Left lung (tissue), 10 donors: ENCODE data around the gene RPL38. TPM values are rescaled to one million over a fixed set of nuclear protein-coding genes. Genes with fewer than 3 reads are reported as not detected.

Source experiments
- ATAC-seq: fragments of 200-7000 bp; cut with Tn5 transposase; one replicate; pipeline ENCODE4 v1.9.1; 2020; ENCODE audit warnings: moderate library complexity
- DNase-seq, 4 donors: peaks; one replicate each; pipeline ENCODE4 v3.0.0-alpha.2; 2013 to 2020
- H3K27ac ChIP-seq, 2 donors: fragments of 200-600 bp; sonication (generic) in 1 of 2; one replicate each; pipeline versions ENCODE4 v1.5.0 to v1.8.0; 2020 to 2021
- H3K27me3 ChIP-seq, 2 donors: fragments of 200-600 bp; sonication (generic) in 1 of 2; one replicate each; pipeline versions ENCODE4 v1.5.0 to v1.8.0; 2020 to 2021
- H3K36me3 ChIP-seq, 2 donors: fragments of 200-600 bp; sonication (generic) in 1 of 2; one replicate each; pipeline versions ENCODE4 v1.5.0 to v1.8.0; 2020 to 2021
- H3K4me1 ChIP-seq, 2 donors: fragments of 200-600 bp; one replicate each; pipeline ENCODE4 v1.8.0; 2021
- H3K4me3 ChIP-seq, 2 donors: fragments of 200-600 bp; sonication (generic) in 1 of 2; one replicate each; pipeline versions ENCODE4 v1.5.0 to v1.8.0; 2020 to 2021; ENCODE audit warnings: mild to moderate bottlenecking in 1 of 2
- H3K9me3 ChIP-seq, 2 donors: fragments of 200-600 bp; sonication (generic) in 1 of 2; one replicate each; pipeline versions ENCODE4 v1.5.0 to v1.8.0; 2020 to 2021
- intact Hi-C, 2 donors: fragments of 100-400 bp; cut with DNase I; formaldehyde crosslinking; loops; one replicate each; pipeline versions ENCODE4 v1.11.2 to v1.14.2; 2022
- polyA plus RNA-seq, 6 donors: library from polyadenylated mRNA; unstranded; fragments of 120-200 nt; gene quantifications; one replicate each; pipeline ENCODE4 v1.2.1, GENCODE V29; 2013; ENCODE audit not compliant: insufficient read length in 6 of 6
- total RNA-seq, 2 donors: library from RNA; stranded (reverse); fragmentation: NEBNext Ultra II Directional; extraction: Animal tissue kit (Norgen Biotek cat#: 25700); gene quantifications; one replicate each; pipeline ENCODE4 v1.2.1, GENCODE V29; 2021
- TF ChIP-seq, protein P1 (sequence below), 2 donors: fragments of 200-600 bp; sonication (generic) in 1 of 2; IDR thresholded peaks; one replicate each; pipeline versions ENCODE4 v1.5.0 to v1.8.0; 2021; ENCODE audit warnings: antibody characterized with exemption in 2 of 2
- donor health status: DM: no; HTN: yes; CAD: no.
- donor health status: DM: no; HTN: no; CAD: no.

Gene RPL38
- total and polyA plus RNA-seq, 8 donors = 624 to 1,464 (median 1,331) TPM

DNA sequence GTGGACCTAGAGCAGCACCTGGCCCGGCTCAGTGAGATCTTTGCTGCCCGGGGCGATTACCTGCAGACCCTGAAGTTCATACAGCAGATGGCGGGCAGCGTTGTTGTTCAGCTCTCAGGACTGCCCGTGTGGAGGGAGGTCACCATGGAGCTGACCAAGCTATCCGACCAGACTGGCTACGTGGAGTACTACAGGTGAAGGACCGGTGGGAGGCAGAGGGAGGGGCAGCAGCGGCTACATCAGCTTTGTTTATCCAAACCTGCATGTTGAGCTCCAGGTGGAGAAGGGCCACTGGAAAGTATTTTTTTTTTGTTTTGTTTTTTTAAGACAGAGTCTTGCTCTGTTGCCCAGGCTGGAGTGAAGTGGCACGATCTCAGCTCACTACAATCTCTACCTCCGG lies 33.8 kb downstream of the RPL38 start:
- TF ChIP-seq, protein P1, sequence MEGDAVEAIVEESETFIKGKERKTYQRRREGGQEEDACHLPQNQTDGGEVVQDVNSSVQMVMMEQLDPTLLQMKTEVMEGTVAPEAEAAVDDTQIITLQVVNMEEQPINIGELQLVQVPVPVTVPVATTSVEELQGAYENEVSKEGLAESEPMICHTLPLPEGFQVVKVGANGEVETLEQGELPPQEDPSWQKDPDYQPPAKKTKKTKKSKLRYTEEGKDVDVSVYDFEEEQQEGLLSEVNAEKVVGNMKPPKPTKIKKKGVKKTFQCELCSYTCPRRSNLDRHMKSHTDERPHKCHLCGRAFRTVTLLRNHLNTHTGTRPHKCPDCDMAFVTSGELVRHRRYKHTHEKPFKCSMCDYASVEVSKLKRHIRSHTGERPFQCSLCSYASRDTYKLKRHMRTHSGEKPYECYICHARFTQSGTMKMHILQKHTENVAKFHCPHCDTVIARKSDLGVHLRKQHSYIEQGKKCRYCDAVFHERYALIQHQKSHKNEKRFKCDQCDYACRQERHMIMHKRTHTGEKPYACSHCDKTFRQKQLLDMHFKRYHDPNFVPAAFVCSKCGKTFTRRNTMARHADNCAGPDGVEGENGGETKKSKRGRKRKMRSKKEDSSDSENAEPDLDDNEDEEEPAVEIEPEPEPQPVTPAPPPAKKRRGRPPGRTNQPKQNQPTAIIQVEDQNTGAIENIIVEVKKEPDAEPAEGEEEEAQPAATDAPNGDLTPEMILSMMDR (IDR thresholded peaks at IDR 0.05) = no peak
- Histone ChIP-seq H3K36me3 (no peaks in the 10 kb centered on the region), H3K4me1 (peaks cover 5 to 7% of the 10 kb centered on the region in 2 donors), H3K4me3 (no peak overlapping the region), H3K27me3 (no peaks in the 10 kb centered on the region), H3K9me3 (no peaks in the 10 kb centered on the region), H3K27ac (no peak overlapping the region)
- ATAC-seq (no peak), DNase-seq (no peak)
- intact Hi-C loops = no loop called here

DNA sequence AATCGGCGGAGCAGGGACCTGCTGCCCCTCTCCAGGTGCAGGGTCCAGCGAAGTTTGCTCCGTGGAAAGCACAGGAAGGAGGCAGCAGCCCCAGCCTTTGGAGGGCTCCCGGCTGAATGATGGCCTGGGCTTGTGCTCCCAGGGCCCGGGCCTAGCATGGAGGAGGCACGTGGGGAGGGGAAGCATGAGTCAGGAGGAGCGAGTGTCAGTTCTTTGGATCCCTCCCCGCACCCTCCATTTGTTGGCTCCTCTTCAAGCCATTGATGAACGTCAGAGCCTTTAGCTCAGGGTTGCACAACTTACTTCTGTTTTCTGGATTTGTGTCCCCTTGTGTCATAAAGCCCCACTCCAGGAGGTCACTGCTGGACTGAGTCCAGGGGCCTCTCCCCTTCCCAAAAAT lies 35.7 kb downstream of the RPL38 start:
- peak; percentile 12 for ATAC-seq

DNA sequence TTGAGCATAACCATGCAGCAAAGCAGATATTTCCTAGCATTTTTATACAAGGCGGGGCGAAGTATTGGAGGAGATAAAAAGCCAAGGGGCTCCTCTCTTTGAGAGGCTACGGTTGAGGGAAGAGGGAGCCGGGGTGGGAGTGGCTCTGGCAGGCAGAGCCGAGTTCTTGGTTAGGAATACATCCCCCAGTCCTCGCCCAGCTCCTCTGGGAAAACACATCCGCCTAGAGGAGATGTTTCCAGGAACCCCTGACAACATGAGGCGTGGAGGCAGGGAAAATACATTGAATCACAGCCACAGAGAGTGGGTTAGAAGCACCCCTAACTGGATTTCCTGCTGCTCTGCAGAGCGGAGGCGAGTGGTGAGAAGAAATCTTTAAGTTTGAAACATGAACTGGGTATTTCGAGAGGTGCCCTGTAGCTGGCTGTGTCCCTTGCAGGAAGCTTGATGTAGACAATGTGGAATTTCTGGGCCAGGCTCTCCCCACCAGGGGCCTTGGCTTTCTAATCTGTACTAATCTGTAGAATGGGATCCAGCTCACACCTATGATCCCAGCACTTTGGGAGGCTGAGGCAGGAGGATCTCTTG lies 37.2 kb downstream of the RPL38 start:
- ATAC-seq = peak; percentile 23

More for the DNA sequence above, 35.7 kb downstream of the RPL38 start:
- Histone ChIP-seq H3K4me1 (peaks cover 5 to 7% of the 10 kb centered on the region in 2 donors), H3K9me3 (no peaks in the 10 kb centered on the region), H3K4me3 (no peak overlapping the region), H3K36me3 (no peaks in the 10 kb centered on the region), H3K27me3 (no peaks in the 10 kb centered on the region), H3K27ac (no peak overlapping the region)
- peak in 1 of 4 donors; percentile 60 for DNase-seq
- TF ChIP-seq, protein P1 (IDR thresholded peaks at IDR 0.05) = no peak
- intact Hi-C loops = no loop called here

DNA sequence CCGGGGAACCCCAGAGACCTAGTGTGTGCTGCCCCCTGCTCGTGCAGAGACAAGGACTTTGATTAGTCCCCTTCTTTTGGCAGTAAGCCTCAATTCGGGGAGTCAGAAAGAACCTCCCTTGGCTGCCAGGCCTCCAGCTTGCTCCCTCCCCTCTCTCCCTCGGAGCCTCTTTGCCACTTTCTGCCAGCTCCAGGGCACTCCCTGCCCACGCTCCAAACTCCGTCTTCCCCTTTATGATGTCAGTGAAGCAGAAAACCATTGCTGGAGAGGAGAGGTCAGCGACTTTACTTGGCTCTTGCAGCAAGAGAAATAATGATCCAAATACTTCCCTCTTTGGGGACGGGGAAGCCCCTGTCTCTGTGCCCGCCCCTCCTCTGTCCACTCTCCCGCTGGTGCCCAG lies 38.0 kb downstream of the RPL38 start:
- Histone ChIP-seq H3K27ac (no peak overlapping the region), H3K27me3 (no peaks in the 10 kb centered on the region), H3K4me1 (peaks cover 5 to 7% of the 10 kb centered on the region in 2 donors), H3K36me3 (no peaks in the 10 kb centered on the region), H3K9me3 (no peaks in the 10 kb centered on the region), H3K4me3 (no peak overlapping the region)
- ATAC-seq (peak; percentile 66), DNase-seq (peak in 1 of 4 donors; percentile 69)
- intact Hi-C loops = no loop called here
- TF ChIP-seq, protein P1 (IDR thresholded peaks at IDR 0.05) = no peak

More for the DNA sequence above, 37.2 kb downstream of the RPL38 start:
- TF ChIP-seq, protein P1 (IDR thresholded peaks at IDR 0.05) = no peak
- peak in 1 of 4 donors; percentile 64 for DNase-seq
- H3K36me3 ChIP-seq = no peaks in the 10 kb centered on the region
- H3K4me1 ChIP-seq = peaks cover 5 to 7% of the 10 kb centered on the region in 2 donors
- H3K27me3 ChIP-seq = no peaks in the 10 kb centered on the region
- H3K27ac ChIP-seq = no peak overlapping the region
- intact Hi-C loops = no loop called here
- H3K9me3 ChIP-seq = no peaks in the 10 kb centered on the region
- no peak overlapping the region for H3K4me3 ChIP-seq

DNA sequence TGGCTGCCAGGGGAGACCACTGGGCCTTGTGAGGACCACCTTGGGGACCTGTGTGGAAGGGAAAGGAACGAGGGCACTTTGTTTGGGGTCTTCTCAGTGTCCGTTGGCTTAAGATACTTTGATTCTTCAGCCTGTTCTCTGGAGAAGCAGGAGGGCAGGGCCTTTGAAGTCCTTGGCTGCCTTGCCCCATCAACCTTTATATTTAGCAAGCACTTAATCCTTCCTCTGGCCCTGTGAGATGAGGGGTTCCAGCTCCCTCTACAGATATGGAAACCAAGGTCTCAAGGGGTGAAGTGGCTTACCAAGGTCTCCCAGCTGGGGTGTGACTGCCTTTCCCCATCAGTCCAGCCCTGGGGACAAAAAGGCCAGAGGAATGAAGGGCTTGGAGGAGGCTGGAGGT lies 38.4 kb downstream of the RPL38 start:
- peak; percentile 38 for ATAC-seq
- Histone ChIP-seq H3K36me3 (no peaks in the 10 kb centered on the region), H3K27ac (no peak overlapping the region), H3K27me3 (no peaks in the 10 kb centered on the region), H3K4me1 (peaks cover 5 to 7% of the 10 kb centered on the region in 2 donors), H3K4me3 (no peak overlapping the region), H3K9me3 (no peaks in the 10 kb centered on the region)
- intact Hi-C loops = no loop called here
- no peak for DNase-seq
- TF ChIP-seq, protein P1 (IDR thresholded peaks at IDR 0.05) = no peak
